HCT116 (cell line): Measurements from ENCODE around the gene FNDC3A. TPM values are rescaled to one million over a fixed set of nuclear protein-coding genes. Genes with fewer than 3 reads are reported as not detected.
A peak's percentile ranks its signal among the peaks of the same experiment; 100 is the strongest.

Source experiments
- ATAC-seq: fragments of 200-7000 bp; cut with Tn5 transposase; 2 replicates; pipeline ENCODE4 v1.9.1; 2020; ENCODE audit warnings: mild to moderate bottlenecking, moderate library complexity
- BruUV-seq: library from RNA; stranded (reverse); fragments of 400-500 nt; replicated peaks from 2 replicates; lab custom pipeline; 2021; lab: Mats Ljungman, UMichigan
- CTCF ChIA-PET: fragments of 300-600 bp; sonication (Branson Sonifier 250); formaldehyde crosslinking; loops from one replicate; lab custom pipeline; 2021; ENCODE audit warnings: antibody characterized with exemption; lab: Charles Lee
- POLR2A ChIA-PET: fragments of 300-600, 350-600 bp; sonication (Branson Sonifier 250); formaldehyde crosslinking; loops from one replicate; lab custom pipeline; 2021; ENCODE audit warnings: antibody characterized with exemption; lab: Charles Lee
- RAD21 ChIA-PET, 2 experiments: fragments of 300-600 bp; sonication (Branson Sonifier 250); formaldehyde crosslinking; loops; one replicate each; lab custom pipeline; 2023; ENCODE audit warnings: low total read pairs in 2 of 2; ENCODE audit not compliant: uncharacterized antibody in 2 of 2, unreplicated experiment in 2 of 2, low non-redundant PET in 1 of 2; lab: Charles Lee
- DNase-seq: peaks from one replicate; pipeline ENCODE4 v3.0.0-alpha.2; 2010; ENCODE audit warnings: low read depth, low spot score
- H2AFZ ChIP-seq: fragments of 200-600 bp; shearing (Covaris generic), sonication (generic); 2 replicates; pipeline ENCODE4 v1.6.1; 2017; ENCODE audit warnings: low read depth, mixed run types, mixed read lengths, antibody characterized with exemption, low read length; ENCODE audit not compliant: poor library complexity, severe bottlenecking
- H3K27ac ChIP-seq: 2 replicates; pipeline ENCODE4 v1.5.1; 2012; ENCODE audit warnings: low read depth, low read length
- H3K27me3 ChIP-seq: fragments of 200-600 bp; sonication (generic); 2 replicates; pipeline ENCODE4 v1.6.1; 2016; ENCODE audit warnings: mixed run types, low read length, mixed read lengths; ENCODE audit not compliant: insufficient read depth
- H3K36me3 ChIP-seq, 2 experiments: fragments of 200-500 bp in 1 of 2; fragments of 200-600 bp in 1 of 2; sonication (Bioruptor generic) in 1 of 2; sonication (generic) in 1 of 2; 2 replicates each; pipeline versions ENCODE4 v1.5.1 to v1.6.1; 2014 to 2016; ENCODE audit warnings: low read length in 2 of 2, inconsistent platforms in 1 of 2, mixed read lengths in 1 of 2, mixed run types in 1 of 2; ENCODE audit not compliant: insufficient read depth in 2 of 2, control insufficient read depth in 1 of 2
- H3K4me1 ChIP-seq, 2 experiments: fragments of 200-600 bp in 1 of 2; sonication (generic) in 1 of 2; 2 replicates each; pipeline versions ENCODE4 v1.5.1 to v1.6.1; 2012 to 2017; ENCODE audit warnings: low read length in 2 of 2, inconsistent platforms in 1 of 2, mild to moderate bottlenecking in 1 of 2, mixed read lengths in 1 of 2, mixed run types in 1 of 2, moderate library complexity in 1 of 2; ENCODE audit not compliant: insufficient read depth in 2 of 2, control insufficient read depth in 1 of 2
- H3K4me2 ChIP-seq: fragments of 200-600 bp; sonication (generic); 2 replicates; pipeline ENCODE4 v1.6.1; 2017; ENCODE audit warnings: mixed run types, low read length, mixed read lengths
- H3K4me3 ChIP-seq, 2 experiments: fragments of 200-600 bp in 1 of 2; sonication (generic) in 1 of 2; replicated peaks in 1 of 2; 2 replicates each; pipeline ENCODE4 v1.5.1; 2011 to 2016; ENCODE audit warnings: low read length in 2 of 2, control low read depth in 1 of 2, low read depth in 1 of 2, mild to moderate bottlenecking in 1 of 2, mixed read lengths in 1 of 2, mixed run types in 1 of 2
- H3K79me2 ChIP-seq: fragments of 200-600 bp; sonication (generic); 2 replicates; pipeline ENCODE4 v1.6.1; 2017; ENCODE audit warnings: mild to moderate bottlenecking, mixed run types, low read length, moderate library complexity, mixed read lengths; ENCODE audit not compliant: insufficient read depth
- H3K9ac ChIP-seq: fragments of 200-600 bp; sonication (generic); 2 replicates; pipeline ENCODE4 v1.6.1; 2016; ENCODE audit warnings: low read length, mixed read lengths
- H3K9me2 ChIP-seq: fragments of 200-600 bp; sonication (generic), shearing (Covaris generic); 2 replicates; pipeline ENCODE4 v1.6.1; 2017; ENCODE audit warnings: mixed run types, mild to moderate bottlenecking, moderate library complexity; ENCODE audit not compliant: insufficient read depth
- H3K9me3 ChIP-seq, 2 experiments: fragments of 200-500 bp in 1 of 2; fragments of 200-600 bp in 1 of 2; sonication (Bioruptor generic) in 1 of 2; sonication (generic) in 1 of 2; 2 replicates each; pipeline ENCODE4 v1.6.1; 2014 to 2017; ENCODE audit warnings: low read length in 2 of 2, mixed read lengths in 2 of 2, inconsistent platforms in 1 of 2, low read depth in 1 of 2, mild to moderate bottlenecking in 1 of 2, mixed run types in 1 of 2, moderate library complexity in 1 of 2; ENCODE audit not compliant: control insufficient read depth in 1 of 2, insufficient read depth in 1 of 2
- H4K20me1 ChIP-seq: fragments of 200-600 bp; sonication (generic), shearing (Covaris generic); 2 replicates; pipeline ENCODE4 v1.6.1; 2017; ENCODE audit warnings: mixed run types, mild to moderate bottlenecking, moderate library complexity; ENCODE audit not compliant: insufficient read depth
- RAD21 ChIP-seq: IDR thresholded peaks from 2 replicates; pipeline ENCODE4 v1.6.1; 2012; ENCODE audit warnings: low read depth, mild to moderate bottlenecking
- SP1 ChIP-seq: IDR thresholded peaks from 2 replicates; pipeline ENCODE4 v1.6.1; 2012; ENCODE audit warnings: low read depth
- TCF7L2 ChIP-seq: IDR thresholded peaks from 2 replicates; pipeline ENCODE4 v1.7.0; 2011; ENCODE audit warnings: borderline replicate concordance, inconsistent platforms; ENCODE audit not compliant: insufficient read depth, insufficient read length; ENCODE audit errors: extremely low read depth
- intact Hi-C: fragments of 100-400 bp; cut with micrococcal nuclease; formaldehyde crosslinking; loops from 2 replicates; pipeline ENCODE4 v1.10.0; 2022
- total RNA-seq: library from RNA; stranded (reverse); gene quantifications from one replicate; pipeline ENCODE4 v1.2.1, GENCODE V29; 2021; ENCODE audit not compliant: unreplicated experiment
- TF ChIP-seq, protein P1 (sequence below): IDR thresholded peaks from 2 replicates; pipeline ENCODE4 v1.6.1; 2012; ENCODE audit warnings: low read depth
- TF ChIP-seq, protein P2 (sequence below), 3 experiments: fragments of 200-600 bp in 1 of 3; sonication (generic) in 1 of 3; IDR thresholded peaks in 2 of 3; conservative IDR thresholded peaks in 1 of 3; 2 replicates each; pipeline ENCODE4 v1.5.1; 2012 to 2017; ENCODE audit warnings: low read depth in 2 of 3, low read length in 2 of 3, antibody characterized with exemption in 1 of 3, borderline replicate concordance in 1 of 3, control low read depth in 1 of 3, mild to moderate bottlenecking in 1 of 3, mixed read lengths in 1 of 3, mixed run types in 1 of 3, moderate library complexity in 1 of 3; ENCODE audit not compliant: insufficient read depth in 1 of 3

Gene FNDC3A
- total RNA-seq, 1 experiment from 2014 or later, result 30.5 TPM

DNA sequence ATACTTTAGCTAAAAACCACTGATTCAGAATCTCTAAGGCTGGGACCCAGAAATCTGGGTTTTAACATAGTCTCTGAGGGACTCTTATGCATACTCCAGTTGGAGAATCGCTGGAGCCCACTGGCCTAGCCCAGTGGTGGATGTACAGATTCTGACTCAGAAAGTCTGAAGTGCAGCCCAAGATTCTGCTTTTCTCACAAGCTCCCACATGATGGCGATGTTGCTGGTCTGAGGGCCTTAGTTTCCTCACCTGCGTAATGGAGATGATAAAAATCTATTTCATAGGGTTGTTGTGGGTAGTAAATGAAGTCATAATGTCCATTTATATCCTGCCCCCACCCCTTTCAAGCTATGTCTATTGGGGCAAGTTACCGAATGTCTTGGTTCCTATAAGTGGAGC is 264.3 kb downstream of the FNDC3A start:
- H3K9ac ChIP-seq, result no peak overlapping the region
- peaks cover 9% of the 10 kb centered on the region; the same call in 1 of the 2 replicates for H3K27me3 ChIP-seq
- ChIA-PET CTCF (interaction anchor here (0.6 to 1.5 kb wide), 3 partner anchors 41 to 1779 kb away, joined by 3 to 6 read pairs (median 5); no protein-coding TSS in a partner anchor), RAD21 (no interaction called here), POLR2A (no interaction called here)
- intact Hi-C loops, result loop anchor here (1.0 kb wide), 1 partner anchor 367 kb away; no protein-coding TSS in a partner anchor
- ATAC-seq, result peak; percentile 96
- no peak overlapping the region for H3K4me2 ChIP-seq
- no peaks in the 10 kb centered on the region for H3K9me2 ChIP-seq
- no peaks in the 10 kb centered on the region for H3K4me1 ChIP-seq
- no peaks in the 10 kb centered on the region for H3K36me3 ChIP-seq
- no TSS peak for BruUV-seq
- H3K27ac ChIP-seq, result no peak overlapping the region
- H3K4me3 ChIP-seq, result no peak overlapping the region
- DNase-seq, result peak; percentile 24
- H4K20me1 ChIP-seq, result no peaks in the 10 kb centered on the region
- TF ChIP-seq TCF7L2 (no peak), SP1 (no peak), RAD21 (peak; percentile 65)
- TF ChIP-seq, protein P1, sequence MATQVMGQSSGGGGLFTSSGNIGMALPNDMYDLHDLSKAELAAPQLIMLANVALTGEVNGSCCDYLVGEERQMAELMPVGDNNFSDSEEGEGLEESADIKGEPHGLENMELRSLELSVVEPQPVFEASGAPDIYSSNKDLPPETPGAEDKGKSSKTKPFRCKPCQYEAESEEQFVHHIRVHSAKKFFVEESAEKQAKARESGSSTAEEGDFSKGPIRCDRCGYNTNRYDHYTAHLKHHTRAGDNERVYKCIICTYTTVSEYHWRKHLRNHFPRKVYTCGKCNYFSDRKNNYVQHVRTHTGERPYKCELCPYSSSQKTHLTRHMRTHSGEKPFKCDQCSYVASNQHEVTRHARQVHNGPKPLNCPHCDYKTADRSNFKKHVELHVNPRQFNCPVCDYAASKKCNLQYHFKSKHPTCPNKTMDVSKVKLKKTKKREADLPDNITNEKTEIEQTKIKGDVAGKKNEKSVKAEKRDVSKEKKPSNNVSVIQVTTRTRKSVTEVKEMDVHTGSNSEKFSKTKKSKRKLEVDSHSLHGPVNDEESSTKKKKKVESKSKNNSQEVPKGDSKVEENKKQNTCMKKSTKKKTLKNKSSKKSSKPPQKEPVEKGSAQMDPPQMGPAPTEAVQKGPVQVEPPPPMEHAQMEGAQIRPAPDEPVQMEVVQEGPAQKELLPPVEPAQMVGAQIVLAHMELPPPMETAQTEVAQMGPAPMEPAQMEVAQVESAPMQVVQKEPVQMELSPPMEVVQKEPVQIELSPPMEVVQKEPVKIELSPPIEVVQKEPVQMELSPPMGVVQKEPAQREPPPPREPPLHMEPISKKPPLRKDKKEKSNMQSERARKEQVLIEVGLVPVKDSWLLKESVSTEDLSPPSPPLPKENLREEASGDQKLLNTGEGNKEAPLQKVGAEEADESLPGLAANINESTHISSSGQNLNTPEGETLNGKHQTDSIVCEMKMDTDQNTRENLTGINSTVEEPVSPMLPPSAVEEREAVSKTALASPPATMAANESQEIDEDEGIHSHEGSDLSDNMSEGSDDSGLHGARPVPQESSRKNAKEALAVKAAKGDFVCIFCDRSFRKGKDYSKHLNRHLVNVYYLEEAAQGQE, result no peak
- TF ChIP-seq, protein P2, sequence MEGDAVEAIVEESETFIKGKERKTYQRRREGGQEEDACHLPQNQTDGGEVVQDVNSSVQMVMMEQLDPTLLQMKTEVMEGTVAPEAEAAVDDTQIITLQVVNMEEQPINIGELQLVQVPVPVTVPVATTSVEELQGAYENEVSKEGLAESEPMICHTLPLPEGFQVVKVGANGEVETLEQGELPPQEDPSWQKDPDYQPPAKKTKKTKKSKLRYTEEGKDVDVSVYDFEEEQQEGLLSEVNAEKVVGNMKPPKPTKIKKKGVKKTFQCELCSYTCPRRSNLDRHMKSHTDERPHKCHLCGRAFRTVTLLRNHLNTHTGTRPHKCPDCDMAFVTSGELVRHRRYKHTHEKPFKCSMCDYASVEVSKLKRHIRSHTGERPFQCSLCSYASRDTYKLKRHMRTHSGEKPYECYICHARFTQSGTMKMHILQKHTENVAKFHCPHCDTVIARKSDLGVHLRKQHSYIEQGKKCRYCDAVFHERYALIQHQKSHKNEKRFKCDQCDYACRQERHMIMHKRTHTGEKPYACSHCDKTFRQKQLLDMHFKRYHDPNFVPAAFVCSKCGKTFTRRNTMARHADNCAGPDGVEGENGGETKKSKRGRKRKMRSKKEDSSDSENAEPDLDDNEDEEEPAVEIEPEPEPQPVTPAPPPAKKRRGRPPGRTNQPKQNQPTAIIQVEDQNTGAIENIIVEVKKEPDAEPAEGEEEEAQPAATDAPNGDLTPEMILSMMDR (IDR thresholded peaks at IDR 0.05 in 2 of 3, conservative IDR thresholded peaks at IDR 0.05 in 1 of 3; ENCODE audit: borderline replicate concordance in 1 of 3, insufficient read depth in 1 of 3, low read depth in 2 of 3, low read length in 2 of 3), result peak; percentile 48 to 71 (median 69); a peak in 5 of 6 replicates
- no peaks in the 10 kb centered on the region for H3K9me3 ChIP-seq
- no peak overlapping the region for H2AFZ ChIP-seq
- no peaks in the 10 kb centered on the region for H3K79me2 ChIP-seq
